Measurements from ENCODE around the gene S100A1.
"Not testable (repeated sequence)": the region's sequence is repeated elsewhere in the genome, so short reads cannot be mapped to it uniquely, and the experiment has no call there.

The S100A1 gene

DNA sequence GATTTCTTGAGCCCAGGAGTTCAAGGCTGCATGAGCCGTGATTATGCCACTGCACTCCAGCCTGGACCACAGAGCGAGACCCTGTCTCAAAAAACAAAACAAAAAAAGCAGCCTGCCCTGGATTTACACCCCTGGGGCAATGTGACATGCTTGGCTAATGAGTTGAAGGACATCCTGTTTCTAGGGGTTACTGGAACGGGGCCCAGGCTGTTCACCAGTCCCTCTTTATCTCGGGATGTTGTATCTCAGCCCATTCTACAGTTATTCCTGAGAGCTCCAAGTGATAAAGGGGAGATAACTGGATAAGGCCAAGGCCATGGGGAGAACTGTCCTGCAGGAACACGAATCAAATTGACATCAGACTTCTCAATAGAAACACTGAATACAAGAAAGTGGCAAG lies 40.9 kb upstream of the S100A1 start:
- Histone ChIP-seq H3K9me3 (ENCODE audit: control insufficient read depth, low read length) (no peaks in the 10 kb centered on the region), H4K91ac (ENCODE audit: low read length) (no peak overlapping the region), H3K14ac (ENCODE audit: low read length in 2 of 2) (no peak overlapping the region), H3K79me1 (replicated peaks; ENCODE audit: low read length, poor library complexity, severe bottlenecking) (no peaks in the 10 kb centered on the region), H2BK12ac (ENCODE audit: low read length in 2 of 2) (peak overlapping the region; percentile 14 to 52), H2AFZ (ENCODE audit: low read depth, low read length) (no peak overlapping the region), H3K4me3 (ENCODE audit: insufficient read depth in 1 of 2, low read depth in 1 of 2, low read length in 2 of 2) (no peak overlapping the region), H3K23ac (ENCODE audit: low read length in 2 of 2) (no peak overlapping the region), H2AK5ac (ENCODE audit: low read length, severe bottlenecking) (no peak overlapping the region), H2BK15ac (ENCODE audit: low read depth, poor library complexity, severe bottlenecking) (no peak overlapping the region), H3K36me3 (ENCODE audit: control insufficient read depth in 1 of 2, insufficient read depth in 2 of 2, low read depth in 1 of 2, low read length in 2 of 2) (no peaks in the 10 kb centered on the region), H2BK5ac (ENCODE audit: low read depth, low read length, poor library complexity, severe bottlenecking) (no peak overlapping the region), H4K8ac (ENCODE audit: low read length) (no peak overlapping the region), H3K4ac (ENCODE audit: low read depth in 1 of 2, low read length in 2 of 2) (no peak overlapping the region), H2BK120ac (ENCODE audit: low read depth, low read length) (no peak overlapping the region), H3K27me3 (ENCODE audit: control insufficient read depth in 1 of 2, insufficient read depth in 1 of 2, low read length in 2 of 2) (no peaks in the 10 kb centered on the region), H3K18ac (ENCODE audit: low read depth in 1 of 2, low read length in 2 of 2) (no peak overlapping the region), H3K9ac (ENCODE audit: low read length) (no peak overlapping the region), H3K27ac (ENCODE audit: low read length, poor library complexity, severe bottlenecking) (no peak overlapping the region), H3K4me2 (ENCODE audit: low read length, poor library complexity, severe bottlenecking) (no peak overlapping the region), H3K4me1 (ENCODE audit: control insufficient read depth, insufficient read depth, low read depth, low read length) (no peaks in the 10 kb centered on the region)
- WGBS = 51% methylated on average over 3 of the region's 5 CpGs
- no peak for DNase-seq

DNA sequence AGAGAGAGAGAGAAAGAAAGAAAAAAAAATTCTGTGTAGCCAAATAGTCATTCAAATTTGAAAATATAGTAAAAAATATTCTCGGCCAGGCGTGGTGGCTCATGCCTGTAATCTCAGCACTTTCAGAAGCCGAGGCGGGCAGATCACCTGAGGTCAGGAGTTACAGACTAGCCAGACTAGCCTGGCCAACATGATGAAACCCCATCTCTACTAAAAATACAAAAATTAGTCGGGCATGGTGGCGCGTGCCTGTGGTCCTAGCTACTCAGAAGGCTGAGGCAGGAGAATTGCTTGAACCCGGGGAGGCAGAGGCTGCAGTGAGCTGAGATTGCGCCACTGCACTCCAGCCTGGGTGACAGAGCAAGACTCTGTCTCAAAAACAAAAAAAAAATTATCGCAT lies 40.2 kb upstream of the S100A1 start:
- not testable (repeated sequence) for H3K4ac ChIP-seq (ENCODE audit: low read depth in 1 of 2, low read length in 2 of 2); H2BK120ac ChIP-seq (ENCODE audit: low read depth, low read length); H4K8ac ChIP-seq (ENCODE audit: low read length); DNase-seq; H3K4me3 ChIP-seq (ENCODE audit: insufficient read depth in 1 of 2, low read depth in 1 of 2, low read length in 2 of 2); H3K23ac ChIP-seq (ENCODE audit: low read length in 2 of 2); H3K36me3 ChIP-seq (ENCODE audit: control insufficient read depth in 1 of 2, insufficient read depth in 2 of 2, low read depth in 1 of 2, low read length in 2 of 2); H3K27me3 ChIP-seq (ENCODE audit: control insufficient read depth in 1 of 2, insufficient read depth in 1 of 2, low read length in 2 of 2); H2BK15ac ChIP-seq (ENCODE audit: low read depth, poor library complexity, severe bottlenecking); H3K4me1 ChIP-seq (ENCODE audit: control insufficient read depth, insufficient read depth, low read depth, low read length); H3K9me3 ChIP-seq (ENCODE audit: control insufficient read depth, low read length); H3K79me1 ChIP-seq (replicated peaks; ENCODE audit: low read length, poor library complexity, severe bottlenecking); H3K4me2 ChIP-seq (ENCODE audit: low read length, poor library complexity, severe bottlenecking); H3K9ac ChIP-seq (ENCODE audit: low read length); H3K14ac ChIP-seq (ENCODE audit: low read length in 2 of 2); H3K18ac ChIP-seq (ENCODE audit: low read depth in 1 of 2, low read length in 2 of 2); H2AK5ac ChIP-seq (ENCODE audit: low read length, severe bottlenecking); H2AFZ ChIP-seq (ENCODE audit: low read depth, low read length); H4K91ac ChIP-seq (ENCODE audit: low read length); H3K27ac ChIP-seq (ENCODE audit: low read length, poor library complexity, severe bottlenecking); H2BK12ac ChIP-seq (ENCODE audit: low read length in 2 of 2); H2BK5ac ChIP-seq (ENCODE audit: low read depth, low read length, poor library complexity, severe bottlenecking)
- WGBS = 97% methylated on average over 8 of the region's 10 CpGs

DNA sequence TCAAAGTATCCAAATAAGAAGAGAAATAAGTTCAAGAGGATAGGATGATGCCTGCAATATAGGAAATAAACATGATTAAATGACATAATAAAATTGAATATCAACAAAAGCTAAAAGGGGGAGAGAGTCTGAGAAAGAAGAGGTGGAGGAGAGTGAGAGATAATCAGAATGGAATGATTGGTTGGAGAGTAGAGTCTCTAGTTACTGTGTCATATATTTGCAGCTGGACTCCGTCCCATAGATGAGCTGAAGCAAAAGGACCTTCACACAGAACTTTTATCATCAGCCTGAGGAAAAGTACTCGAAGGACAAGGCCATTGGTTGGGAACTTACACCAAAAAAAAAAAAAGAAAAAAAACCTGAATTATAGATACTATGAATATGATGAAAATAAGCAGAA lies 39.8 kb upstream of the S100A1 start:
- no peak overlapping the region for H2BK15ac ChIP-seq (ENCODE audit: low read depth, poor library complexity, severe bottlenecking)
- H3K9me3 ChIP-seq (ENCODE audit: control insufficient read depth, low read length) = no peaks in the 10 kb centered on the region
- no peak overlapping the region for H3K14ac ChIP-seq (ENCODE audit: low read length in 2 of 2)
- H4K8ac ChIP-seq (ENCODE audit: low read length) = no peak overlapping the region
- no peak overlapping the region for H3K18ac ChIP-seq (ENCODE audit: low read depth in 1 of 2, low read length in 2 of 2)
- no peak overlapping the region for H3K23ac ChIP-seq (ENCODE audit: low read length in 2 of 2)
- no peak overlapping the region for H3K4me3 ChIP-seq (ENCODE audit: insufficient read depth in 1 of 2, low read depth in 1 of 2, low read length in 2 of 2)
- no peak overlapping the region for H3K4ac ChIP-seq (ENCODE audit: low read depth in 1 of 2, low read length in 2 of 2)
- H3K36me3 ChIP-seq (ENCODE audit: control insufficient read depth in 1 of 2, insufficient read depth in 2 of 2, low read depth in 1 of 2, low read length in 2 of 2) = no peaks in the 10 kb centered on the region
- no peaks in the 10 kb centered on the region for H3K79me1 ChIP-seq (replicated peaks; ENCODE audit: low read length, poor library complexity, severe bottlenecking)
- H3K27me3 ChIP-seq (ENCODE audit: control insufficient read depth in 1 of 2, insufficient read depth in 1 of 2, low read length in 2 of 2) = no peaks in the 10 kb centered on the region
- no peaks in the 10 kb centered on the region for H3K4me1 ChIP-seq (ENCODE audit: control insufficient read depth, insufficient read depth, low read depth, low read length)
- H2BK5ac ChIP-seq (ENCODE audit: low read depth, low read length, poor library complexity, severe bottlenecking) = no peak overlapping the region
- no peak overlapping the region for H2BK120ac ChIP-seq (ENCODE audit: low read depth, low read length)
- no CpG with 5 or more reads among the region's 2 CpGs for WGBS
- H4K91ac ChIP-seq (ENCODE audit: low read length) = no peak overlapping the region
- DNase-seq = no peak
- H2AFZ ChIP-seq (ENCODE audit: low read depth, low read length) = no peak overlapping the region
- H2AK5ac ChIP-seq (ENCODE audit: low read length, severe bottlenecking) = no peak overlapping the region
- no peak overlapping the region for H3K27ac ChIP-seq (ENCODE audit: low read length, poor library complexity, severe bottlenecking)
- H3K4me2 ChIP-seq (ENCODE audit: low read length, poor library complexity, severe bottlenecking) = no peak overlapping the region
- no peak overlapping the region for H2BK12ac ChIP-seq (ENCODE audit: low read length in 2 of 2)
- no peak overlapping the region for H3K9ac ChIP-seq (ENCODE audit: low read length)

DNA sequence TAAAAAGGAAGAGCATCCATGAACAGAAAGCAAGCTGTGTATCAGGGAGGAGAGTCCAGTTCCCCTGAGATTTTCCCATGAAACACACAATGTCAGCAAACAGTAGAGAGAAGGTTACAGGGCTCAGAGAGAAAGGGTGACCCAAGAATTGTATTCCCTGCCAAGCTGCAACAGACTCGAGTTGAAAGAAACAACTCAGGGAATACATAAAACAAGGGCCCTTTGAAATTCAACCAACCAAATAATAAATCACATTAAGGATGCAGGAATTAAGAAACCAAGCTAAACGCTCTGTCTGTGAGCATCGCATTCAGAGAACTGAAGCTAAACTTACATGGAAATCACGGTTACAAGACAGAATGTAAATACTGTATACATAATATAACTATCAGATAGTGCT lies 35.5 kb upstream of the S100A1 start:
- Histone ChIP-seq H3K9ac (ENCODE audit: low read length) (peak overlapping the region; percentile 54), H3K4me2 (ENCODE audit: low read length, poor library complexity, severe bottlenecking) (no peak overlapping the region), H2AK5ac (ENCODE audit: low read length, severe bottlenecking) (no peak overlapping the region), H4K8ac (ENCODE audit: low read length) (no peak overlapping the region), H3K36me3 (ENCODE audit: control insufficient read depth in 1 of 2, insufficient read depth in 2 of 2, low read depth in 1 of 2, low read length in 2 of 2) (peaks cover 0 to 4% of the 10 kb centered on the region in 2 experiments), H4K91ac (ENCODE audit: low read length) (no peak overlapping the region), H3K79me1 (replicated peaks; ENCODE audit: low read length, poor library complexity, severe bottlenecking) (no peaks in the 10 kb centered on the region), H2AFZ (ENCODE audit: low read depth, low read length) (no peak overlapping the region), H2BK12ac (ENCODE audit: low read length in 2 of 2) (no peak overlapping the region), H3K4ac (ENCODE audit: low read depth in 1 of 2, low read length in 2 of 2) (no peak overlapping the region), H2BK120ac (ENCODE audit: low read depth, low read length) (no peak overlapping the region), H3K14ac (ENCODE audit: low read length in 2 of 2) (no peak overlapping the region), H3K4me1 (ENCODE audit: control insufficient read depth, insufficient read depth, low read depth, low read length) (peaks cover 4% of the 10 kb centered on the region), H3K9me3 (ENCODE audit: control insufficient read depth, low read length) (no peaks in the 10 kb centered on the region), H3K27me3 (ENCODE audit: control insufficient read depth in 1 of 2, insufficient read depth in 1 of 2, low read length in 2 of 2) (no peaks in the 10 kb centered on the region), H3K27ac (ENCODE audit: low read length, poor library complexity, severe bottlenecking) (no peak overlapping the region), H2BK15ac (ENCODE audit: low read depth, poor library complexity, severe bottlenecking) (no peak overlapping the region), H3K4me3 (ENCODE audit: insufficient read depth in 1 of 2, low read depth in 1 of 2, low read length in 2 of 2) (no peak overlapping the region), H3K18ac (ENCODE audit: low read depth in 1 of 2, low read length in 2 of 2) (no peak overlapping the region), H2BK5ac (ENCODE audit: low read depth, low read length, poor library complexity, severe bottlenecking) (no peak overlapping the region), H3K23ac (ENCODE audit: low read length in 2 of 2) (no peak overlapping the region)
- 37% methylated on average over 1 of the region's 4 CpGs for WGBS
- no peak for DNase-seq
